T-helper 9 cell (primary cell): ENCODE results near the gene RPS19BP1.
A peak's percentile ranks its signal among the peaks of the same experiment; 100 is the strongest.

Source experiments
- DNase-seq: peaks from one replicate; pipeline ENCODE4 v3.0.0-alpha.2; 2020

RPS19BP1 gene

GRCh38 chr22:39558950-39559349 lies 26.4 kb upstream of the RPS19BP1 start:
- no peak for DNase-seq

GRCh38 chr22:39558254-39558727 lies 25.7 kb upstream of the RPS19BP1 start:
- no peak for DNase-seq

- DNase-seq, result no peak
Observed at GRCh38 chr22:39556970-39557841, 24.7 kb upstream of the RPS19BP1 start.

- no peak for DNase-seq
Observed at GRCh38 chr22:39554151-39554550, 21.6 kb upstream of the RPS19BP1 start.

GRCh38 chr22:39553429-39553828 lies 20.9 kb upstream of the RPS19BP1 start:
- DNase-seq, result no peak

GRCh38 chr22:39547587-39547947 lies 15.0 kb upstream of the RPS19BP1 start:
- DNase-seq, result no peak

GRCh38 chr22:39546889-39547586 lies 14.5 kb upstream of the RPS19BP1 start:
- no peak for DNase-seq

- peak; percentile 70 for DNase-seq
Observed at GRCh38 chr22:39545386-39546365, 13.1 kb upstream of the RPS19BP1 start.

- DNase-seq, result no peak
Observed at GRCh38 chr22:39543095-39543494, 10.5 kb upstream of the RPS19BP1 start.

- no peak for DNase-seq
Observed at GRCh38 chr22:39537975-39538374, 5.4 kb upstream of the RPS19BP1 start.

- DNase-seq, result no peak
Observed at GRCh38 chr22:39536711-39537110, 4.2 kb upstream of the RPS19BP1 start.

GRCh38 chr22:39535831-39536449 lies 3.4 kb upstream of the RPS19BP1 start:
- DNase-seq, result no peak

- DNase-seq, result no peak
Observed at GRCh38 chr22:39535357-39535725, 2.8 kb upstream of the RPS19BP1 start.

GRCh38 chr22:39534591-39535356 lies 2.2 kb upstream of the RPS19BP1 start:
- DNase-seq, result peak; percentile 83

GRCh38 chr22:39534092-39534506 lies 1.6 kb upstream of the RPS19BP1 start:
- DNase-seq, result no peak

GRCh38 chr22:39530692-39531331 lies 1.7 kb downstream of the RPS19BP1 start:
- DNase-seq, result no peak

GRCh38 chr22:39530116-39530515 lies 2.4 kb downstream of the RPS19BP1 start:
- DNase-seq, result no peak

GRCh38 chr22:39529487-39529851 lies 3.1 kb downstream of the RPS19BP1 start:
- DNase-seq, result no peak

GRCh38 chr22:39528681-39529486 lies 3.7 kb downstream of the RPS19BP1 start:
- DNase-seq, result peak; percentile 89

- DNase-seq, result no peak
Observed at GRCh38 chr22:39528080-39528661, 4.4 kb downstream of the RPS19BP1 start.
